ENCODE results near the gene PABPC4L.

DNA sequence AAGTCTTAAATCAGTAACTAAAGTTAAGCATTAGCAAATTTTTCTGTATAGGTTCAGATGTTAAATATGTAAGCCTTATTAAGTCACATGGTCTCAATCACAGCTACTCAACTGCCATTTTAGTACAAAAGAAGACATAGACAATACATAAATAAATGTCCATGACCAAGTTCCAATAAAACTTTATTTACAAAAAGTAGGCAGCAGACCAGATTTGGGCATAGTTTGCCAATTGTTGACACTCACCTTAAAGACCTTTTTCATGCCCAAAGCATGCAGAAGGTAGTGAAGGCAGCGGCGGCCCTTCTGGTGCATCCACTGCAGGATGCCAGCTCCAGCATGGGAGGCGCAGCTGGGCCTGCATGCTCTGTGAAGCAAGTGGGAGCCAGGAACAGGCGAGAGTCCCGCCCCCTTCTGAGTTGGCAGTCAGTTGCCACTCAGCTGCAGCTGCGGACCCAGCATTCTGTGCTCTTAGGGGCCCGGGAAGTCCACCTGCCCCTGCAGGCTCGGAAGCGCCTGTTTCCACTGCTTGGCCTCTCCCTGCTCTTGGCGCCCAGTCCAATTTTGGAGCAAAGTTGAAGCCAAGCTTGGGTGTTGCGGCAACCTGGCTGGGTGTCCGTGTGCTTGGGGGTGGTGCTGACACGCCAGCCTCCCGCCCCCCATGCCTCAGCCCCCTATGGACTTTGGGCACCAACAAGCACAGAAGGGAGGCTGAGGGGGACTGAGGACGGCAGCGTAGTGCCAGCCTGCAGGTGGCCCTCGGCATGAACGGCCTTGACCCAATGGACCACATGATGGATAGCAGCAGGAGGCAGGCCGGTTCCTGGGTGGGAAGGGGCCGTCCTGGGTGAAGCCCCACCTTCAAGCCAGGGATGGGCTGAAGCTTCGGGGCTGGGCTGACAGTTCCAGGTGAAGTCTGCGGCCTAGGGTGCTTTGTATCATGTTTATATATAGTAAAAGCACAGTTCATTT is 42.4 kb upstream of the PABPC4L start:
- TF ChIP-seq, protein P1, sequence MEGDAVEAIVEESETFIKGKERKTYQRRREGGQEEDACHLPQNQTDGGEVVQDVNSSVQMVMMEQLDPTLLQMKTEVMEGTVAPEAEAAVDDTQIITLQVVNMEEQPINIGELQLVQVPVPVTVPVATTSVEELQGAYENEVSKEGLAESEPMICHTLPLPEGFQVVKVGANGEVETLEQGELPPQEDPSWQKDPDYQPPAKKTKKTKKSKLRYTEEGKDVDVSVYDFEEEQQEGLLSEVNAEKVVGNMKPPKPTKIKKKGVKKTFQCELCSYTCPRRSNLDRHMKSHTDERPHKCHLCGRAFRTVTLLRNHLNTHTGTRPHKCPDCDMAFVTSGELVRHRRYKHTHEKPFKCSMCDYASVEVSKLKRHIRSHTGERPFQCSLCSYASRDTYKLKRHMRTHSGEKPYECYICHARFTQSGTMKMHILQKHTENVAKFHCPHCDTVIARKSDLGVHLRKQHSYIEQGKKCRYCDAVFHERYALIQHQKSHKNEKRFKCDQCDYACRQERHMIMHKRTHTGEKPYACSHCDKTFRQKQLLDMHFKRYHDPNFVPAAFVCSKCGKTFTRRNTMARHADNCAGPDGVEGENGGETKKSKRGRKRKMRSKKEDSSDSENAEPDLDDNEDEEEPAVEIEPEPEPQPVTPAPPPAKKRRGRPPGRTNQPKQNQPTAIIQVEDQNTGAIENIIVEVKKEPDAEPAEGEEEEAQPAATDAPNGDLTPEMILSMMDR (IDR thresholded peaks at IDR 0.05), result no peak
- TF ChIP-seq POLR2AphosphoS5 (IDR thresholded peaks at IDR 0.05; ENCODE audit: insufficient read depth in 1 of 2, low read depth in 1 of 2) (no peak), POLR2A (IDR thresholded peaks at IDR 0.05) (no peak)

Data from vagina (tissue), 2 donors.